ACC112 (cell line): ENCODE results near the gene TGFBRAP1.

Source experiments
- H2AFZ ChIP-seq: fragments of 200-600 bp; sonication (generic); one replicate; pipeline ENCODE4 v1.6.0; 2017; ENCODE audit warnings: antibody characterized with exemption, low read length; ENCODE audit not compliant: unreplicated experiment
- H3K27ac ChIP-seq: fragments of 200-600 bp; sonication (generic); 2 replicates; pipeline ENCODE4 v1.5.1; 2014; ENCODE audit warnings: low read depth, mild to moderate bottlenecking, antibody characterized with exemption, low read length, moderate library complexity
- H3K27me3 ChIP-seq: fragments of 200-600 bp; sonication (generic); 2 replicates; pipeline ENCODE4 v1.6.1; 2014; ENCODE audit warnings: mild to moderate bottlenecking, antibody characterized with exemption, low read length, moderate library complexity, mixed read lengths; ENCODE audit not compliant: insufficient read depth
- H3K36me3 ChIP-seq: fragments of 200-600 bp; sonication (generic); 2 replicates; pipeline ENCODE4 v1.6.1; 2016; ENCODE audit warnings: mild to moderate bottlenecking, antibody characterized with exemption, low read length, moderate library complexity, mixed read lengths; ENCODE audit not compliant: insufficient read depth
- H3K4me1 ChIP-seq: fragments of 200-600 bp; sonication (generic); one replicate; pipeline ENCODE4 v1.6.1; 2016; ENCODE audit warnings: low read length, mixed read lengths; ENCODE audit not compliant: insufficient read depth, unreplicated experiment, control insufficient read depth
- H3K4me3 ChIP-seq: fragments of 200-600 bp; sonication (generic); 2 replicates; pipeline ENCODE4 v1.5.1; 2014; ENCODE audit warnings: mild to moderate bottlenecking, low read depth, low read length
- H3K79me2 ChIP-seq: fragments of 200-600 bp; sonication (generic); one replicate; pipeline ENCODE4 v1.6.0; 2016; ENCODE audit warnings: low read length; ENCODE audit not compliant: control insufficient read depth, unreplicated experiment, insufficient read depth

Gene TGFBRAP1

GRCh38 chr2:105296017-105296611, 33.4 kb downstream of the TGFBRAP1 start:
- Histone ChIP-seq H3K79me2 (no peaks in the 10 kb centered on the region), H3K36me3 (peaks cover 10% of the 10 kb centered on the region; the same call in 1 of the 2 replicates), H2AFZ (no peak overlapping the region), H3K4me1 (no peaks in the 10 kb centered on the region), H3K27me3 (no peaks in the 10 kb centered on the region), H3K27ac (no peak overlapping the region), H3K4me3 (no peak overlapping the region)

GRCh38 chr2:105294844-105295481, 34.6 kb downstream of the TGFBRAP1 start:
- H3K79me2 ChIP-seq, result no peaks in the 10 kb centered on the region
- H3K27ac ChIP-seq, result no peak overlapping the region
- no peak overlapping the region for H3K4me3 ChIP-seq
- H2AFZ ChIP-seq, result no peak overlapping the region
- H3K27me3 ChIP-seq, result no peaks in the 10 kb centered on the region
- no peaks in the 10 kb centered on the region for H3K4me1 ChIP-seq
- peaks cover 10% of the 10 kb centered on the region; the same call in 1 of the 2 replicates for H3K36me3 ChIP-seq

GRCh38 chr2:105294046-105294445, 35.5 kb downstream of the TGFBRAP1 start:
- no peak overlapping the region for H2AFZ ChIP-seq
- H3K4me1 ChIP-seq, result no peaks in the 10 kb centered on the region
- H3K4me3 ChIP-seq, result no peak overlapping the region
- no peak overlapping the region for H3K27ac ChIP-seq
- peaks cover 14% of the 10 kb centered on the region for H3K36me3 ChIP-seq
- no peaks in the 10 kb centered on the region for H3K79me2 ChIP-seq
- H3K27me3 ChIP-seq, result no peaks in the 10 kb centered on the region

- no peak overlapping the region for H2AFZ ChIP-seq
- H3K27me3 ChIP-seq, result no peaks in the 10 kb centered on the region
- H3K4me1 ChIP-seq, result no peaks in the 10 kb centered on the region
- H3K79me2 ChIP-seq, result no peaks in the 10 kb centered on the region
- H3K27ac ChIP-seq, result no peak overlapping the region
- peaks cover 3% of the 10 kb centered on the region; the same call in 1 of the 2 replicates for H3K36me3 ChIP-seq
- no peak overlapping the region for H3K4me3 ChIP-seq
Measured at GRCh38 chr2:105291981-105292380, 37.6 kb downstream of the TGFBRAP1 start.

GRCh38 chr2:105290981-105291660, 38.4 kb downstream of the TGFBRAP1 start:
- Histone ChIP-seq H3K27ac (no peak overlapping the region), H3K27me3 (no peaks in the 10 kb centered on the region), H3K36me3 (peaks cover 3% of the 10 kb centered on the region; the same call in 1 of the 2 replicates), H3K79me2 (no peaks in the 10 kb centered on the region), H3K4me3 (no peak overlapping the region), H2AFZ (no peak overlapping the region), H3K4me1 (no peaks in the 10 kb centered on the region)

GRCh38 chr2:105288133-105288532, 41.4 kb downstream of the TGFBRAP1 start:
- no peaks in the 10 kb centered on the region for H3K79me2 ChIP-seq
- no peak overlapping the region for H3K27ac ChIP-seq
- H3K4me3 ChIP-seq, result no peak overlapping the region
- H3K36me3 ChIP-seq, result peaks cover 3% of the 10 kb centered on the region; the same call in 1 of the 2 replicates
- H2AFZ ChIP-seq, result no peak overlapping the region
- H3K27me3 ChIP-seq, result no peaks in the 10 kb centered on the region
- H3K4me1 ChIP-seq, result no peaks in the 10 kb centered on the region

GRCh38 chr2:105287692-105288091, 41.8 kb downstream of the TGFBRAP1 start:
- H3K36me3 ChIP-seq, result peaks cover 3% of the 10 kb centered on the region; the same call in 1 of the 2 replicates
- no peak overlapping the region for H3K4me3 ChIP-seq
- H3K4me1 ChIP-seq, result no peaks in the 10 kb centered on the region
- H3K27me3 ChIP-seq, result no peaks in the 10 kb centered on the region
- H3K79me2 ChIP-seq, result no peaks in the 10 kb centered on the region
- H2AFZ ChIP-seq, result no peak overlapping the region
- H3K27ac ChIP-seq, result no peak overlapping the region

GRCh38 chr2:105283532-105283931, 46.0 kb downstream of the TGFBRAP1 start:
- H2AFZ ChIP-seq, result no peak overlapping the region
- no peak overlapping the region for H3K4me3 ChIP-seq
- no peaks in the 10 kb centered on the region for H3K4me1 ChIP-seq
- H3K27ac ChIP-seq, result no peak overlapping the region
- H3K27me3 ChIP-seq, result no peaks in the 10 kb centered on the region
- no peaks in the 10 kb centered on the region for H3K36me3 ChIP-seq
- no peaks in the 10 kb centered on the region for H3K79me2 ChIP-seq

GRCh38 chr2:105280281-105280680, 49.3 kb downstream of the TGFBRAP1 start:
- no peak overlapping the region for H3K4me3 ChIP-seq
- no peaks in the 10 kb centered on the region for H3K4me1 ChIP-seq
- no peaks in the 10 kb centered on the region for H3K79me2 ChIP-seq
- 0 out of 2 replicates have a peak, but pooled peaks cover 3% of the 10 kb centered on the region for H3K36me3 ChIP-seq
- no peak overlapping the region for H3K27ac ChIP-seq
- no peak overlapping the region for H2AFZ ChIP-seq
- no peaks in the 10 kb centered on the region for H3K27me3 ChIP-seq

- no peaks in the 10 kb centered on the region for H3K79me2 ChIP-seq
- H3K27ac ChIP-seq, result no peak overlapping the region
- H3K27me3 ChIP-seq, result no peaks in the 10 kb centered on the region
- no peak overlapping the region for H3K4me3 ChIP-seq
- H3K4me1 ChIP-seq, result no peaks in the 10 kb centered on the region
- 0 out of 2 replicates have a peak, but pooled peaks cover 3% of the 10 kb centered on the region for H3K36me3 ChIP-seq
- no peak overlapping the region for H2AFZ ChIP-seq
Measured at GRCh38 chr2:105279126-105279525, 50.4 kb downstream of the TGFBRAP1 start.
